ENCODE measurements around the gene PTPRU. TPM values are rescaled to one million over a fixed set of nuclear protein-coding genes. Genes with fewer than 3 reads are reported as not detected.

Gene PTPRU
- total and polyA plus RNA-seq, 2 of the 8 experiments (the other 6 are each of a cell fraction or from before 2014, with no cell fraction given) = 33.8 to 41.8 TPM

DNA sequence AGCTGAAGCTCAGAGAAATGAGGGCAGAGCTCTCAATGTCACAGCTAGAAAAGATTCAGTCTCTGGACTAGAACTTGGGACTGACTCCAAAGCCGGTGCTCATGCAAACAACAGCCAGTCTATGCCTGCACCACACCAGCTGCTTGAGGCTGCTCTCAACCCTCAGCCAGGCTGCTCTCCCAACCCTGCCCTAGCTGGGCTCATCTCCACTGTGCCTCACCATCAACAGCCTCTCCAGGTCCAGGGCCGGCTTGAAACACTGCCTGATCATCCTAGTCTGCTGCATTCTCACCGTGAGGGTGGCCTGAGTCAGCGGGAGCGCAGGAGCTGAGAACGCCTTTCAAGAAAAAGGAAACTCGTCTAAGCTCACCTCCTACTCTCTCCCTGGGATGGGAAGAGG lies 94.5 kb downstream of the PTPRU start (continued):
- TF ChIP-seq CBX5 (IDR thresholded peaks at IDR 0.05; ENCODE audit: low read depth, low read length) (no peak), GABPA (IDR thresholded peaks at IDR 0.05; ENCODE audit: borderline replicate concordance, insufficient read depth, low read length) (no peak), TEAD4 (IDR thresholded peaks at IDR 0.05; ENCODE audit: low read depth, low read length) (no peak), SUZ12 (IDR thresholded peaks at IDR 0.05; ENCODE audit: low read length) (no peak), RFX5 (IDR thresholded peaks at IDR 0.05; ENCODE audit: borderline replicate concordance, low read depth, low read length) (no peak), SP1 (IDR thresholded peaks at IDR 0.05; ENCODE audit: low read depth, low read length) (no peak)

Measured in H1 (cell line).